22Rv1 (cell line): ENCODE results near the gene LMCD1.

ENCODE experiments used
- CTCF ChIP-seq: fragments of 450-650 bp; IDR thresholded peaks from 2 replicates; pipeline ENCODE4 v1.5.1; 2017; ENCODE audit warnings: mild to moderate bottlenecking
- ZFX ChIP-seq: fragments of 450-650 bp; IDR thresholded peaks from 2 replicates; pipeline ENCODE4 v1.6.1; 2017; ENCODE audit warnings: antibody characterized with exemption, borderline replicate concordance

GRCh38 chr3:8565376-8565775 lies 63.8 kb downstream of the LMCD1 start:
- TF ChIP-seq CTCF (no peak), ZFX (no peak)
